ENCODE measurements around the gene EFCAB5.

DNA sequence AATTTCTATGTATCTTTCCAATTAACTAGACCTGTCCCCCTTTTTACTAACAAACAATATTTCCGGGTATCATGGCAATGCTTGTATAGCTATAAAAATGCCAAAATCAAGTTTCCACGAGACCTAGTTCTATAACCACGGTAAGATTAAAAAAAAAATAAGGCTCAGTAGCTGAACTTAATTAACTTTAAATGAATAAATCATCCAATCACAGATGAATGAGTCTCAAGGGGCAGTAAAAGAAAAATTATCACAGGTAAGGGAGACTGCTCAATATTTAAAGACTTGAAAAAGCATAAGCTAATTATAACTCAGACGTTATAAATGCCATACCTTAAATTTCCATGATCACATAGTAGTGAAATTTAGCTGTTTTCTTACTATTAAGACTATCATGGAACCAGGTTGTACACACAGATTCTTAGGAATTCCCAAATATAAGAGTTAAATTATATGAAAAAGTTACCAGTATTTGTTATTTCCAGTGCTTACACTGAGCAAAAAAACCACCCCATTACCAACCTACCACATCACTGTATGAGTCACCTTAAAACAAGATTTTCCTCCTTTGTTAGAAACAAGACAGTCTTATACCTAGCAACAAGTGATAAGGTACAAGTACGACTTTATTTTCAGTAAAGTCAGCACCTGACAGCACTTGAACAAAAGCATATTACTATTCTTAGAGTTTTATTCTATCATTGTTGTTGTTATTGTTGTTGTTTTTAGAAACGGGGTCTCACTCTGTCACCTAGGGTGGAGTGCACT is 32.0 kb upstream of the EFCAB5 start:
- TF ChIP-seq EZH2phosphoT487 (conservative IDR thresholded peaks at IDR 0.05; ENCODE audit: low read length) = no peak
- TF ChIP-seq, protein P1, sequence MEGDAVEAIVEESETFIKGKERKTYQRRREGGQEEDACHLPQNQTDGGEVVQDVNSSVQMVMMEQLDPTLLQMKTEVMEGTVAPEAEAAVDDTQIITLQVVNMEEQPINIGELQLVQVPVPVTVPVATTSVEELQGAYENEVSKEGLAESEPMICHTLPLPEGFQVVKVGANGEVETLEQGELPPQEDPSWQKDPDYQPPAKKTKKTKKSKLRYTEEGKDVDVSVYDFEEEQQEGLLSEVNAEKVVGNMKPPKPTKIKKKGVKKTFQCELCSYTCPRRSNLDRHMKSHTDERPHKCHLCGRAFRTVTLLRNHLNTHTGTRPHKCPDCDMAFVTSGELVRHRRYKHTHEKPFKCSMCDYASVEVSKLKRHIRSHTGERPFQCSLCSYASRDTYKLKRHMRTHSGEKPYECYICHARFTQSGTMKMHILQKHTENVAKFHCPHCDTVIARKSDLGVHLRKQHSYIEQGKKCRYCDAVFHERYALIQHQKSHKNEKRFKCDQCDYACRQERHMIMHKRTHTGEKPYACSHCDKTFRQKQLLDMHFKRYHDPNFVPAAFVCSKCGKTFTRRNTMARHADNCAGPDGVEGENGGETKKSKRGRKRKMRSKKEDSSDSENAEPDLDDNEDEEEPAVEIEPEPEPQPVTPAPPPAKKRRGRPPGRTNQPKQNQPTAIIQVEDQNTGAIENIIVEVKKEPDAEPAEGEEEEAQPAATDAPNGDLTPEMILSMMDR (IDR thresholded peaks at IDR 0.05; ENCODE audit: insufficient read depth, low read length, poor library complexity, severe bottlenecking) = no peak
